ENCODE measurements around the gene KCNJ5. TPM values are rescaled to one million over a fixed set of nuclear protein-coding genes. Genes with fewer than 3 reads are reported as not detected.

KCNJ5 gene
- total and polyA plus RNA-seq, 2 of the 4 experiments (the other 2 are of a cell fraction), result 0.07 to 0.18 TPM

DNA sequence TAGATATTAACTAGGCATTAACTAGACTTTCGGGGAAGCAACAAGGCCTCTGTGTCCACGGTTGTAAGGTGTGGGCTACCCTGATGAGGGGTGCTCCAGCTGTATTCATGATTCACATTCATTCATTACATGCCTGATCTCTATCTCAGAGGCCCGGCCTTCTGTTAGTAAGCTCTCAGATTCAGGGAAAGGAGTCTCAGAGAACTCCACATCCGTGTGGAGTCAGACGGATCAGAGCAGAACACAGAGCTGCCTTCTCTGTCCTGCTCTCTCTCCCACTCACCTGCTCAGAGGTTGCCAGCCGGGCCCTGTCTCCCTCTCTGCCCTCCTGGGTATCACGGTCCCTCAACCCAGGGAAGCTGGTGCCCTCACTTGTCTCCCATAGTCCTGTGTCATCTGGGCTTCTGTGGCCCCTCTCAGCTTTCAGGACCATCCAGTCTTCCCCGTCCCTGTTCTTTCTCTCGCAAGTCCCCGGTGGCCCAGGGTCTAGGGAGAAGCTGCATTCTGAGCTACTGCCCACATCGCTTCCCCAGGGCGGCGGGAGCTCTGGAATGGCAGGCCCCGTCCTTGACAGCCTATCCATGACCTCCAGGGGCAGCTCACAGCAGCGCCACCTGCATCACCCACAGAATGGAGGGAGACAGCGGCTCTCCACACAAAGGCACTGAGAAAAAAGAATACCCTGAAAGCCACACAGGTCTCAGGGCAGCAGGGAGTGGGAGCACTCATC is 47.2 kb downstream of the KCNJ5 start:
- H2BK5ac ChIP-seq (ENCODE audit: low read depth, low read length, poor library complexity, severe bottlenecking), result no peak overlapping the region
- intact Hi-C loops (cut with micrococcal nuclease) (no loop called here), in situ Hi-C loops (cut with MboI; ENCODE audit: low sequenced_read_pairs) (no loop called here), dilution Hi-C loops (cut with HindIII; ENCODE audit: low sequenced_read_pairs, unreplicated experiment) (no loop called here)
- ChIA-PET CTCF (interaction anchor here (1.0 kb wide), 1 partner anchor 18 kb away, joined by 3 read pairs; no protein-coding TSS in a partner anchor), POLR2A (ENCODE audit: unreplicated experiment) (no interaction called here)
- H2BK120ac ChIP-seq (ENCODE audit: low read depth, low read length), result no peak overlapping the region
- H3K9me1 ChIP-seq (ENCODE audit: insufficient read depth, low read length), result no peaks in the 10 kb centered on the region
- no peak overlapping the region for H3K4me3 ChIP-seq (ENCODE audit: insufficient read depth, low read depth, low read length)
- no peak overlapping the region for H2AK9ac ChIP-seq (replicated peaks; ENCODE audit: low read depth, low read length, poor library complexity)
- no peak overlapping the region for H2BK15ac ChIP-seq (ENCODE audit: low read depth, low read length)
- no peak overlapping the region for H2AFZ ChIP-seq (replicated peaks; ENCODE audit: low read length, poor library complexity)
- H3K56ac ChIP-seq (ENCODE audit: extremely low read depth, insufficient read depth, low read length), result no peak overlapping the region
- H3K23ac ChIP-seq (ENCODE audit: low read depth, low read length), result no peak overlapping the region
- DNase-seq (no peak), ATAC-seq (ENCODE audit: low read depth) (no peak)
- TF ChIP-seq POLR2A (IDR thresholded peaks at IDR 0.05; ENCODE audit: low read depth, low read length) (no peak), BHLHE40 (IDR thresholded peaks at IDR 0.05; ENCODE audit: low read depth, low read length) (no peak), RFX5 (IDR thresholded peaks at IDR 0.05; ENCODE audit: low read depth, low read length) (no peak), MXI1 (IDR thresholded peaks at IDR 0.05; ENCODE audit: borderline replicate concordance, low read depth, low read length) (no peak), FOS (IDR thresholded peaks at IDR 0.05; ENCODE audit: low read depth, low read length) (no peak), RAD21 (IDR thresholded peaks at IDR 0.05; ENCODE audit: low read length) (no peak), NFE2L2 (IDR thresholded peaks at IDR 0.05; ENCODE audit: low read depth, low read length) (no peak), CEBPB (IDR thresholded peaks at IDR 0.05; ENCODE audit: low read depth, low read length) (no peak)
- TF ChIP-seq, protein P1, sequence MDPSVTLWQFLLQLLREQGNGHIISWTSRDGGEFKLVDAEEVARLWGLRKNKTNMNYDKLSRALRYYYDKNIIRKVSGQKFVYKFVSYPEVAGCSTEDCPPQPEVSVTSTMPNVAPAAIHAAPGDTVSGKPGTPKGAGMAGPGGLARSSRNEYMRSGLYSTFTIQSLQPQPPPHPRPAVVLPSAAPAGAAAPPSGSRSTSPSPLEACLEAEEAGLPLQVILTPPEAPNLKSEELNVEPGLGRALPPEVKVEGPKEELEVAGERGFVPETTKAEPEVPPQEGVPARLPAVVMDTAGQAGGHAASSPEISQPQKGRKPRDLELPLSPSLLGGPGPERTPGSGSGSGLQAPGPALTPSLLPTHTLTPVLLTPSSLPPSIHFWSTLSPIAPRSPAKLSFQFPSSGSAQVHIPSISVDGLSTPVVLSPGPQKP (IDR thresholded peaks at IDR 0.05; ENCODE audit: borderline replicate concordance, low read depth, low read length), result no peak
- TF ChIP-seq, protein P2, sequence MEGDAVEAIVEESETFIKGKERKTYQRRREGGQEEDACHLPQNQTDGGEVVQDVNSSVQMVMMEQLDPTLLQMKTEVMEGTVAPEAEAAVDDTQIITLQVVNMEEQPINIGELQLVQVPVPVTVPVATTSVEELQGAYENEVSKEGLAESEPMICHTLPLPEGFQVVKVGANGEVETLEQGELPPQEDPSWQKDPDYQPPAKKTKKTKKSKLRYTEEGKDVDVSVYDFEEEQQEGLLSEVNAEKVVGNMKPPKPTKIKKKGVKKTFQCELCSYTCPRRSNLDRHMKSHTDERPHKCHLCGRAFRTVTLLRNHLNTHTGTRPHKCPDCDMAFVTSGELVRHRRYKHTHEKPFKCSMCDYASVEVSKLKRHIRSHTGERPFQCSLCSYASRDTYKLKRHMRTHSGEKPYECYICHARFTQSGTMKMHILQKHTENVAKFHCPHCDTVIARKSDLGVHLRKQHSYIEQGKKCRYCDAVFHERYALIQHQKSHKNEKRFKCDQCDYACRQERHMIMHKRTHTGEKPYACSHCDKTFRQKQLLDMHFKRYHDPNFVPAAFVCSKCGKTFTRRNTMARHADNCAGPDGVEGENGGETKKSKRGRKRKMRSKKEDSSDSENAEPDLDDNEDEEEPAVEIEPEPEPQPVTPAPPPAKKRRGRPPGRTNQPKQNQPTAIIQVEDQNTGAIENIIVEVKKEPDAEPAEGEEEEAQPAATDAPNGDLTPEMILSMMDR (conservative IDR thresholded peaks at IDR 0.05; ENCODE audit: low read depth, low read length), result no peak
- H4K20me1 ChIP-seq (ENCODE audit: insufficient read depth, low read length), result no peaks in the 10 kb centered on the region
- H3K9me3 ChIP-seq (ENCODE audit: control insufficient read depth, insufficient read depth, low read length), result no peaks in the 10 kb centered on the region
- H4K8ac ChIP-seq (ENCODE audit: low read depth in 2 of 2, low read length in 2 of 2), result no peak overlapping the region
- no peak overlapping the region for H3K9ac ChIP-seq (ENCODE audit: low read depth, low read length)
- no peak overlapping the region for H2BK20ac ChIP-seq (ENCODE audit: low read depth, low read length)
- H3K36me3 ChIP-seq (ENCODE audit: control insufficient read depth, insufficient read depth, low read length), result no peaks in the 10 kb centered on the region
- H3K18ac ChIP-seq (ENCODE audit: low read depth, low read length), result no peak overlapping the region
- no peak overlapping the region for H3K4me2 ChIP-seq (ENCODE audit: low read depth, low read length)
- no TSS peak for BruUV-seq (replicated peaks)
- H3K79me1 ChIP-seq (ENCODE audit: low read depth in 1 of 2, low read length in 2 of 2), result no peaks in the 10 kb centered on the region
- H2AK5ac ChIP-seq (ENCODE audit: low read depth, low read length), result no peak overlapping the region
- no peak overlapping the region for H3K27ac ChIP-seq (ENCODE audit: insufficient read depth, low read length)
- no peak overlapping the region for H3K14ac ChIP-seq (replicated peaks; ENCODE audit: low read depth, low read length)
- peaks cover 41% of the 10 kb centered on the region; the same call in 1 of the 2 replicates for H3K27me3 ChIP-seq (ENCODE audit: control insufficient read depth, insufficient read depth, low read length)
- WGBS, 2 experiments (ENCODE audit: extremely low coverage in 2 of 2, insufficient read length in 1 of 2), result 87% methylated on average over 8 of the region's 16 CpGs; no CpG with 5 or more reads in 1 of the 2 experiments
- H4K5ac ChIP-seq (ENCODE audit: low read depth, low read length), result no peak overlapping the region
- no peaks in the 10 kb centered on the region; the same call in 1 of the 2 replicates for H3K4me1 ChIP-seq (ENCODE audit: control insufficient read depth, insufficient read depth, low read length)
- H3K4ac ChIP-seq (ENCODE audit: low read depth, low read length), result no peak overlapping the region
- no peak overlapping the region for H4K91ac ChIP-seq (ENCODE audit: insufficient read depth, low read depth, low read length)
